Lung (tissue), 12 donors: ENCODE measurements around the gene MTHFD1. TPM values are rescaled to one million over a fixed set of nuclear protein-coding genes. Genes with fewer than 3 reads are reported as not detected.

ENCODE experiments used
- ATAC-seq: fragments of 200-7000 bp; cut with Tn5 transposase; one replicate; pipeline ENCODE4 v1.9.1; 2020; ENCODE audit warnings: moderate number of reproducible peaks; ENCODE audit not compliant: insufficient read depth, low FRiP score
- DNase-seq, 3 donors: peaks; one replicate each; pipeline ENCODE4 v3.0.0-alpha.2; 2013 to 2017
- H3K27ac ChIP-seq, 2 donors: one replicate each; pipeline ENCODE4 v1.5.1; 2013; ENCODE audit warnings: mild to moderate bottlenecking in 2 of 2, moderate library complexity in 2 of 2, control low read depth in 1 of 2, inconsistent platforms in 1 of 2, low read depth in 1 of 2, low read length in 1 of 2
- H3K27me3 ChIP-seq, 3 donors: one replicate each; pipeline ENCODE4 v1.5.1; 2013; ENCODE audit warnings: low read length in 2 of 3; ENCODE audit not compliant: control insufficient read depth in 3 of 3, insufficient read depth in 3 of 3
- H3K36me3 ChIP-seq, 4 donors: one replicate each; pipeline ENCODE4 v1.5.1; 2013; ENCODE audit warnings: low read length in 4 of 4, mild to moderate bottlenecking in 1 of 4, moderate library complexity in 1 of 4; ENCODE audit not compliant: control insufficient read depth in 4 of 4, insufficient read depth in 4 of 4
- H3K4me1 ChIP-seq, 5 donors: one replicate each; pipeline ENCODE4 v1.5.1; 2013; ENCODE audit warnings: low read length in 5 of 5, mild to moderate bottlenecking in 2 of 5, moderate library complexity in 1 of 5; ENCODE audit not compliant: control insufficient read depth in 5 of 5, insufficient read depth in 5 of 5
- H3K4me3 ChIP-seq: one replicate; pipeline ENCODE4 v1.5.1; 2013; ENCODE audit warnings: mild to moderate bottlenecking, control low read depth, moderate library complexity
- H3K9ac ChIP-seq, 2 donors: one replicate each; pipeline ENCODE4 v1.5.1; 2013; ENCODE audit warnings: low read length in 2 of 2, control low read depth in 1 of 2; ENCODE audit not compliant: insufficient read depth in 1 of 2
- H3K9me3 ChIP-seq, 4 donors: one replicate each; pipeline ENCODE4 v1.5.1; 2013; ENCODE audit warnings: low read length in 3 of 4, mild to moderate bottlenecking in 1 of 4, moderate library complexity in 1 of 4; ENCODE audit not compliant: control insufficient read depth in 4 of 4, insufficient read depth in 3 of 4
- WGBS, 2 donors: extraction: QIAGEN DNeasy Blood & Tissue Kit; methylation state at CpG; one replicate each; pipeline ENCODE4 v1.1.7; 2013; 5-methylcytosine and 5-hydroxymethylcytosine counted together
- polyA plus RNA-seq, 2 donors: library from polyadenylated mRNA; stranded (reverse); fragments of 200-250 nt; gene quantifications; one replicate each; pipeline ENCODE4 v1.2.1, GENCODE V29; 2013
- total RNA-seq, 2 donors: library from RNA; depleted of rRNA in 1 of 2; stranded (reverse); fragments of >200 nt in 1 of 2; gene quantifications; one replicate each; pipeline ENCODE4 v1.2.1, GENCODE V29; 2014 to 2021
- TF ChIP-seq, protein P1 (sequence below): IDR thresholded peaks from 2 replicates; pipeline ENCODE4 v1.5.1; 2012; ENCODE audit warnings: mild to moderate bottlenecking; ENCODE audit errors: control extremely low read depth, extremely low read depth
- donor health status: control.
- donor health status: control.
- donor health status: Bipolar disorder and iron deficiency.
- donor health status: healthy.
- donor health status: DM: yes; HTN: yes; CAD: no.

The MTHFD1 gene
- total and polyA plus RNA-seq, 4 donors, result 20.9 to 58.7 (median 29.1) TPM

- ATAC-seq (peak; percentile 35), DNase-seq (peak in 2 of 3 donors; percentile 20 to 40)
- Histone ChIP-seq H3K36me3 (peaks cover 12 to 26% (median 21%) of the 10 kb centered on the region in 4 donors), H3K27me3 (no peaks in the 10 kb centered on the region), H3K4me1 (peaks cover 0 to 4% (median 0%) of the 10 kb centered on the region in 5 donors), H3K9ac (no peak overlapping the region), H3K4me3 (no peak overlapping the region), H3K9me3 (no peaks in the 10 kb centered on the region), H3K27ac (no peak overlapping the region)
- WGBS, 2 donors, result 58 to 82% methylated on average over 3 of the region's 3 CpGs
- TF ChIP-seq, protein P1, sequence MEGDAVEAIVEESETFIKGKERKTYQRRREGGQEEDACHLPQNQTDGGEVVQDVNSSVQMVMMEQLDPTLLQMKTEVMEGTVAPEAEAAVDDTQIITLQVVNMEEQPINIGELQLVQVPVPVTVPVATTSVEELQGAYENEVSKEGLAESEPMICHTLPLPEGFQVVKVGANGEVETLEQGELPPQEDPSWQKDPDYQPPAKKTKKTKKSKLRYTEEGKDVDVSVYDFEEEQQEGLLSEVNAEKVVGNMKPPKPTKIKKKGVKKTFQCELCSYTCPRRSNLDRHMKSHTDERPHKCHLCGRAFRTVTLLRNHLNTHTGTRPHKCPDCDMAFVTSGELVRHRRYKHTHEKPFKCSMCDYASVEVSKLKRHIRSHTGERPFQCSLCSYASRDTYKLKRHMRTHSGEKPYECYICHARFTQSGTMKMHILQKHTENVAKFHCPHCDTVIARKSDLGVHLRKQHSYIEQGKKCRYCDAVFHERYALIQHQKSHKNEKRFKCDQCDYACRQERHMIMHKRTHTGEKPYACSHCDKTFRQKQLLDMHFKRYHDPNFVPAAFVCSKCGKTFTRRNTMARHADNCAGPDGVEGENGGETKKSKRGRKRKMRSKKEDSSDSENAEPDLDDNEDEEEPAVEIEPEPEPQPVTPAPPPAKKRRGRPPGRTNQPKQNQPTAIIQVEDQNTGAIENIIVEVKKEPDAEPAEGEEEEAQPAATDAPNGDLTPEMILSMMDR, result no peak
Observed at GRCh38 chr14:64438181-64438841, 50.2 kb downstream of the MTHFD1 start.

DNA sequence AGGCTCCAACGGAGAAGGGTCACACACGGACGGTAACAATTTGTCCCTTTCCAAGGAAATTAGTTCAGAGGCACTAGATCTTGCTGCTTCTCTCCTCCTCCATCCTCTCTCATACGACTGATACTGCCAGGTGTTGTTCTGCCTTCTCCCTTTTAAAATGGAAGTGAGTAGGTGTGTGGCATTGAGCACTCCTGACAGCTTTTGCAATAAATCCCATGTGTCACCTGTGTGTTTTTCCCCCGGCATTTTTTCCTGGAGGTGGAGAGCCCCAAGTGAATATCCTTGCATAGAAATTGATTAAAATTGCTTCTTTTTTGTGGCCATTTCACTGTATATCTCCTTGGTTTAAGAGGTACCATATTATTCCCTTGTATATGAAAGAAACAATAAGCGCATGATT, 51.0 kb downstream of the MTHFD1 start:
- Histone ChIP-seq H3K9ac (no peak overlapping the region), H3K27me3 (no peaks in the 10 kb centered on the region), H3K9me3 (no peaks in the 10 kb centered on the region), H3K4me3 (no peak overlapping the region), H3K4me1 (peaks cover 0 to 4% (median 0%) of the 10 kb centered on the region in 5 donors), H3K27ac (peak overlapping the region in 1 of 2 donors; percentile 53), H3K36me3 (peaks cover 18 to 24% (median 20%) of the 10 kb centered on the region in 4 donors)
- TF ChIP-seq, protein P1, result no peak
- 96% methylated on average over 6 of the region's 6 CpGs for whole genome bisulfite sequencing, 2 donors
- no peak for DNase-seq
- ATAC-seq, result no peak

DNA sequence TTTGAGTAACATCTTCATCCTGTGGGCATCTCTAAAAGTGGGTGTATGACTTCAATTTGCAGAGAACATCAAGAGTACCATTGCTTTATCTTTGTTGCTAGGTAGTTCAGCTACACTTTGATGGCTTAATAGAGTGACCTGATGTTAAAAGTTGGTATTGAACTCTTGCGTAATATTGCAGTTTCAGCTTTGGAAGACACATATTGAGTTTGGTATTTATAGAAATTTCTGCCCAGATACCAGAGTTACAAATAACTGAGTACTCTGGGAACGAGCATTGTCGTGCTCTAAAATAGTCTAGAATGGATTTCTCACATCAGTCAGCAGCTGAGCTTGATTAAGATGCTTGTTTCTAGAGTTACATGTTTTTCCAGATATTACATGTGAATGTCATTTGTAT, 52.3 kb downstream of the MTHFD1 start:
- Histone ChIP-seq H3K9ac (no peak overlapping the region), H3K4me1 (peaks cover 0 to 4% (median 0%) of the 10 kb centered on the region in 5 donors), H3K27me3 (no peaks in the 10 kb centered on the region), H3K4me3 (no peak overlapping the region), H3K27ac (no peak overlapping the region), H3K9me3 (no peaks in the 10 kb centered on the region), H3K36me3 (peaks cover 15 to 29% (median 23%) of the 10 kb centered on the region in 4 donors)
- no peak for ATAC-seq
- WGBS, 2 donors, result 92% methylated on average over 3 of the region's 3 CpGs
- no peak for DNase-seq
- TF ChIP-seq, protein P1, result no peak
